Thyroid gland (tissue), 4 donors: ENCODE data around the gene LSM14A. TPM values are rescaled to one million over a fixed set of nuclear protein-coding genes. Genes with fewer than 3 reads are reported as not detected.
A peak's percentile ranks its signal among the peaks of the same experiment; 100 is the strongest.

ENCODE experiments used
- DNase-seq, 2 donors: peaks; one replicate each; pipeline ENCODE4 v3.0.0-alpha.2; 2019
- H3K27ac ChIP-seq, 3 donors: fragments of 200-600 bp; sonication (generic); 1 replicate in 2 of 3; 2 replicates in 1 of 3; pipeline ENCODE4 v1.5.1; 2016 to 2019; ENCODE audit warnings: mild to moderate bottlenecking in 1 of 3, moderate library complexity in 1 of 3
- H3K27me3 ChIP-seq: fragments of 200-600 bp; sonication (generic); one replicate; pipeline ENCODE4 v1.5.1; 2019
- H3K36me3 ChIP-seq, 2 donors: fragments of 200-600 bp; sonication (generic); one replicate each; pipeline ENCODE4 v1.5.1; 2016 to 2019
- H3K4me1 ChIP-seq, 2 donors: fragments of 200-600 bp; sonication (generic); one replicate each; pipeline ENCODE4 v1.5.1; 2017 to 2019
- H3K4me3 ChIP-seq, 3 donors: fragments of 200-600 bp; sonication (generic); replicated peaks in 1 of 3; 1 replicate in 2 of 3; 2 replicates in 1 of 3; pipeline ENCODE4 v1.5.1; 2016; ENCODE audit warnings: mild to moderate bottlenecking in 1 of 3
- H3K9me3 ChIP-seq: fragments of 200-600 bp; sonication (generic); one replicate; pipeline ENCODE4 v1.5.1; 2017
- CTCF ChIP-seq, 6 experiments: fragments of 200-600 bp in 3 of 6; fragments of 450-650 bp in 3 of 6; sonication (generic) in 3 of 6; IDR thresholded peaks; one replicate each; pipeline ENCODE4 v1.5.1; 2016 to 2019; ENCODE audit warnings: antibody characterized with exemption in 6 of 6, mild to moderate bottlenecking in 2 of 6, inconsistent platforms in 1 of 6, moderate library complexity in 1 of 6
- POLR2A ChIP-seq, 2 donors: fragments of 450-650 bp; IDR thresholded peaks; one replicate each; pipeline ENCODE4 v1.6.1; 2017; ENCODE audit warnings: antibody characterized with exemption in 2 of 2, mild to moderate bottlenecking in 2 of 2, moderate library complexity in 1 of 2
- WGBS, 2 donors: methylation state at CpG; one replicate each; pipeline ENCODE4 v1.1.5; 2017; 5-methylcytosine and 5-hydroxymethylcytosine counted together
- intact Hi-C: fragments of 100-400 bp; cut with DNase I; formaldehyde crosslinking; loops from one replicate; pipeline ENCODE4 v1.15.1; 2023
- total RNA-seq, 4 donors: library from RNA; depleted of rRNA; stranded (reverse); fragments of >200 nt; gene quantifications; one replicate each; pipeline ENCODE4 v1.2.3, GENCODE V29; 2016

Gene LSM14A
- total RNA-seq, 4 donors from 2014 or later, result 137 to 253 (median 168) TPM

- intact Hi-C loops, result loop anchor here (10.0 kb wide), 1 partner anchor 75 kb away; no protein-coding TSS in a partner anchor
- H3K36me3 ChIP-seq, result no peaks in the 10 kb centered on the region
- 82 to 87% methylated on average over 3 of the region's 3 CpGs for WGBS, 2 donors
Measured at GRCh38 chr19:34259367-34260095, 87.2 kb downstream of the LSM14A start.

GRCh38 chr19:34260771-34261173 is 88.5 kb downstream of the LSM14A start:
- TF ChIP-seq POLR2A (IDR thresholded peaks at IDR 0.05), result no peak
- TF ChIP-seq CTCF (IDR thresholded peaks at IDR 0.05), result no peak
- no peaks in the 10 kb centered on the region for H3K27me3 ChIP-seq
- H3K36me3 ChIP-seq, result no peaks in the 10 kb centered on the region
- H3K27ac ChIP-seq, result peak overlapping the region in 1 of 3 donors; percentile 20
- WGBS, 2 donors, result 46 to 51% methylated on average over 6 of the region's 6 CpGs
- no peak overlapping the region for H3K4me3 ChIP-seq
- H3K4me1 ChIP-seq, result peaks cover 18 to 56% of the 10 kb centered on the region in 2 donors
- intact Hi-C loops, result no loop called here
- DNase-seq, result no peak
- no peaks in the 10 kb centered on the region for H3K9me3 ChIP-seq

More at GRCh38 chr19:34259367-34260095, 87.2 kb downstream of the LSM14A start:
- Histone ChIP-seq H3K4me1 (peaks cover 22 to 53% of the 10 kb centered on the region in 2 donors), H3K4me3 (no peak overlapping the region), H3K27me3 (no peaks in the 10 kb centered on the region), H3K27ac (no peak overlapping the region), H3K9me3 (no peaks in the 10 kb centered on the region)
- TF ChIP-seq CTCF (IDR thresholded peaks at IDR 0.05) (no peak), POLR2A (IDR thresholded peaks at IDR 0.05) (no peak)
- DNase-seq, result no peak

- no peak for DNase-seq
- no peaks in the 10 kb centered on the region for H3K9me3 ChIP-seq
- no peaks in the 10 kb centered on the region for H3K36me3 ChIP-seq
- TF ChIP-seq POLR2A (IDR thresholded peaks at IDR 0.05), result no peak
- no peak for TF ChIP-seq CTCF (IDR thresholded peaks at IDR 0.05)
- no peaks in the 10 kb centered on the region for H3K27me3 ChIP-seq
- no peak overlapping the region for H3K4me3 ChIP-seq
- peaks cover 16 to 56% of the 10 kb centered on the region in 2 donors for H3K4me1 ChIP-seq
- intact Hi-C loops, result no loop called here
- 64 to 82% methylated on average over 6 of the region's 6 CpGs for WGBS, 2 donors
- H3K27ac ChIP-seq, result no peak overlapping the region
Measured at GRCh38 chr19:34261334-34262109, 89.2 kb downstream of the LSM14A start.

- intact Hi-C loops, result no loop called here
- H3K36me3 ChIP-seq, result no peaks in the 10 kb centered on the region
- H3K9me3 ChIP-seq, result no peaks in the 10 kb centered on the region
- H3K27ac ChIP-seq, result no peak overlapping the region
- 74 to 76% methylated on average over 8 of the region's 8 CpGs for WGBS, 2 donors
- DNase-seq, result no peak
- H3K4me3 ChIP-seq, result no peak overlapping the region
- H3K4me1 ChIP-seq, result peaks cover 34 to 61% of the 10 kb centered on the region in 2 donors
- no peak for TF ChIP-seq CTCF (IDR thresholded peaks at IDR 0.05)
- TF ChIP-seq POLR2A (IDR thresholded peaks at IDR 0.05), result no peak
- H3K27me3 ChIP-seq, result no peaks in the 10 kb centered on the region
Measured at GRCh38 chr19:34263745-34264237, 91.5 kb downstream of the LSM14A start.
